Measurements from ENCODE around the gene HOXB7. TPM values are rescaled to one million over a fixed set of nuclear protein-coding genes. Genes with fewer than 3 reads are reported as not detected.

HOXB7 gene
- total RNA-seq, 1 experiment from 2014 or later, result not detected

- Histone ChIP-seq H3K56ac (ENCODE audit: insufficient read length, low read depth, low read length) (no peak overlapping the region), H4K5ac (ENCODE audit: insufficient read length, low read depth, low read length) (no peak overlapping the region), H4K91ac (ENCODE audit: insufficient read length, low read depth, low read length) (no peak overlapping the region), H4K8ac (replicated peaks; ENCODE audit: insufficient read length, low read depth, low read length) (no peak overlapping the region), H2BK20ac (ENCODE audit: low read depth, low read length, poor library complexity, severe bottlenecking) (no peak overlapping the region), H2AK5ac (ENCODE audit: insufficient read length, low read length) (no peak overlapping the region), H2BK12ac (ENCODE audit: insufficient read length, low read depth, low read length) (no peak overlapping the region), H3K9ac (ENCODE audit: extremely low read depth, insufficient read length, low read length) (no peak overlapping the region), H3K14ac (ENCODE audit: insufficient read depth, low read length) (no peak overlapping the region), H2AFZ (ENCODE audit: low read length) (no peak overlapping the region), H2BK120ac (ENCODE audit: low read depth, low read length, poor library complexity, severe bottlenecking) (no peak overlapping the region), H3K4me2 (ENCODE audit: insufficient read depth, insufficient read length, low read length) (no peak overlapping the region), H3K9me3 (ENCODE audit: control insufficient read depth, low read depth, low read length) (no peaks in the 10 kb centered on the region), H3K27ac (ENCODE audit: insufficient read length, low read depth, low read length) (no peak overlapping the region), H3K4me1 (ENCODE audit: insufficient read depth, low read length) (no peaks in the 10 kb centered on the region), H3K79me2 (ENCODE audit: insufficient read depth, low read length) (no peaks in the 10 kb centered on the region), H3T11ph (ENCODE audit: low read length) (no peak overlapping the region), H3K79me1 (ENCODE audit: insufficient read depth, low read depth, low read length, poor library complexity, severe bottlenecking) (no peaks in the 10 kb centered on the region), H3K4ac (ENCODE audit: low read depth, low read length) (no peak overlapping the region), H3K23me2 (ENCODE audit: insufficient read length, low read depth, low read length, poor library complexity, severe bottlenecking) (no peaks in the 10 kb centered on the region), H2BK15ac (ENCODE audit: low read depth, low read length) (no peak overlapping the region), H3K23ac (ENCODE audit: insufficient read length, low read depth, low read length) (no peak overlapping the region), H2BK5ac (ENCODE audit: insufficient read length, low read length) (no peak overlapping the region), H4K20me1 (ENCODE audit: control insufficient read depth, insufficient read depth, insufficient read length) (peaks cover 2% of the 10 kb centered on the region), H3K27me3 (ENCODE audit: insufficient read depth, low read length) (peaks cover 96% of the 10 kb centered on the region), H3K18ac (ENCODE audit: insufficient read length, low read depth, low read length) (no peak overlapping the region)
- TF ChIP-seq, protein P1, sequence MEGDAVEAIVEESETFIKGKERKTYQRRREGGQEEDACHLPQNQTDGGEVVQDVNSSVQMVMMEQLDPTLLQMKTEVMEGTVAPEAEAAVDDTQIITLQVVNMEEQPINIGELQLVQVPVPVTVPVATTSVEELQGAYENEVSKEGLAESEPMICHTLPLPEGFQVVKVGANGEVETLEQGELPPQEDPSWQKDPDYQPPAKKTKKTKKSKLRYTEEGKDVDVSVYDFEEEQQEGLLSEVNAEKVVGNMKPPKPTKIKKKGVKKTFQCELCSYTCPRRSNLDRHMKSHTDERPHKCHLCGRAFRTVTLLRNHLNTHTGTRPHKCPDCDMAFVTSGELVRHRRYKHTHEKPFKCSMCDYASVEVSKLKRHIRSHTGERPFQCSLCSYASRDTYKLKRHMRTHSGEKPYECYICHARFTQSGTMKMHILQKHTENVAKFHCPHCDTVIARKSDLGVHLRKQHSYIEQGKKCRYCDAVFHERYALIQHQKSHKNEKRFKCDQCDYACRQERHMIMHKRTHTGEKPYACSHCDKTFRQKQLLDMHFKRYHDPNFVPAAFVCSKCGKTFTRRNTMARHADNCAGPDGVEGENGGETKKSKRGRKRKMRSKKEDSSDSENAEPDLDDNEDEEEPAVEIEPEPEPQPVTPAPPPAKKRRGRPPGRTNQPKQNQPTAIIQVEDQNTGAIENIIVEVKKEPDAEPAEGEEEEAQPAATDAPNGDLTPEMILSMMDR (conservative IDR thresholded peaks at IDR 0.05), result no peak
- Mint-ChIP-seq H3K4me3 (no peak overlapping the region), H3K9me3 (peaks cover 7 to 10% of the 10 kb centered on the region in 2 experiments; a peak in 4 of 5 replicates), H3K4me1 (peaks cover 5 to 35% of the 10 kb centered on the region in 2 experiments), H3K27ac (no peak overlapping the region), H3K27me3 (ENCODE audit: low read depth) (peaks cover 17% of the 10 kb centered on the region), H3K36me3 (ENCODE audit: insufficient read depth in 1 of 3, low read depth in 3 of 3) (no peaks in the 10 kb centered on the region; a peak in 2 of 7 replicates)
- no peak for DNase-seq
- no CpG with 5 or more reads among the region's 8 CpGs for WGBS (ENCODE audit: extremely low coverage, insufficient read length, low lambda C conversion rate)
These were observed 36.2 kb downstream of the HOXB7 start for GRCh38 chr17:48574505-48575065.

Measured in H9 (cell line).